ENCODE measurements around the gene DMBT1. TPM values are rescaled to one million over a fixed set of nuclear protein-coding genes. Genes with fewer than 3 reads are reported as not detected.

Gene DMBT1
- total RNA-seq, 1 experiment from 2014 or later = 4.6 TPM

GRCh38 chr10:122656308-122656705 is 95.8 kb downstream of the DMBT1 start:
- no peaks in the 10 kb centered on the region for H3K9me3 Mint-ChIP-seq (ENCODE audit: low read depth, unreplicated experiment)
- intact Hi-C loops (cut with micrococcal nuclease; ENCODE audit: unreplicated experiment) = no loop called here
- no TSS peak for BruUV-seq (replicated peaks)
- TF ChIP-seq CTCF (IDR thresholded peaks at IDR 0.05; ENCODE audit: unreplicated experiment) = no peak
- peaks cover 87% of the 10 kb centered on the region for H3K27me3 Mint-ChIP-seq (ENCODE audit: unreplicated experiment)
- H3K27ac Mint-ChIP-seq (ENCODE audit: unreplicated experiment) = no peak overlapping the region
- no peak overlapping the region for H3K4me3 Mint-ChIP-seq (ENCODE audit: low read depth, unreplicated experiment)
- CTCF ChIA-PET = no interaction called here
- H3K36me3 Mint-ChIP-seq (ENCODE audit: insufficient read depth, unreplicated experiment) = no peaks in the 10 kb centered on the region
- no peak for DNase-seq
- H3K4me1 Mint-ChIP-seq (ENCODE audit: low read depth, unreplicated experiment) = no peaks in the 10 kb centered on the region

DNA sequence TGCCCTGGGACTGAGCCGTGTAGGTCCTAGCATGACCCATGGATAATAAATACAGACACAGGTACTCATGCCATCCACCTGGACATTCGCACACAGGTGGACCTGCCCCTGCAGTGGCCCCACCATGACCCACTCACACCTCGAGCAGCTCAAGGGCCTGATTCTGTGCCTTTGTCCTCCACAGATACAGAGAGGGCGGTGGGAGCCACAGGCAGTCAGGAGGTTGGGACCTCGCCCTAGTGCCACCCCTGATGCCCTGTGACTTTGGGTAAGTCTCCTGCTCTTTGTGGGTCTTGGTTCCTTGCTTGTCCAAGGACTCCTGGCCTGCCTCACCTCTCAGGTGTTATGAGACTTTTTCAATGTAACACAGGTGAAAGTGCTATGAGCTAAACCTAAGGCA is 96.2 kb downstream of the DMBT1 start:
- Mint-ChIP-seq H3K36me3 (ENCODE audit: insufficient read depth, unreplicated experiment) (no peaks in the 10 kb centered on the region), H3K4me1 (ENCODE audit: low read depth, unreplicated experiment) (no peaks in the 10 kb centered on the region), H3K9me3 (ENCODE audit: low read depth, unreplicated experiment) (no peaks in the 10 kb centered on the region), H3K4me3 (ENCODE audit: low read depth, unreplicated experiment) (no peak overlapping the region), H3K27me3 (ENCODE audit: unreplicated experiment) (peaks cover 86% of the 10 kb centered on the region), H3K27ac (ENCODE audit: unreplicated experiment) (no peak overlapping the region)
- no TSS peak for BruUV-seq (replicated peaks)
- CTCF ChIA-PET = no interaction called here
- intact Hi-C loops (cut with micrococcal nuclease; ENCODE audit: unreplicated experiment) = no loop called here
- TF ChIP-seq CTCF (IDR thresholded peaks at IDR 0.05; ENCODE audit: unreplicated experiment) = no peak
- no peak for DNase-seq

DNA sequence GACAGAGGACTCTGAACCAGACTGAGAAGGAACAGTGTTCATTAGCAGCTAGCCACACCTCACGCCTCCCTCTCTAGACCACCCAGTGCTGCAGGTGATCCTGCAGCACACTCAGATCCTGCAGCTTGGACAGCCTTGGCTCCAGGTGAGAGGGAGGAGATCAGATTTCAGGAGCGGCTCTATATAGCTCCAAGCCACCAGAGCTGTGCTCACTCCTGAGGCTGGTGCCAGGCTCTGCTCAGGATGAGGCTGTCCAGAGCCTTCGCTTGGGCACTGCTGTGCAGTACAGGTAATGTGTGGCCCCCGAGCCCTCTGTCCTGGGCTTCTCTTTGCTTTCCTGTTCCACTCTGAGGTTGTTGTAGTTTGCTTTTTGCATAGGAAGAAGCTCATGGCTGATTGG is 96.7 kb downstream of the DMBT1 start:
- no TSS peak for BruUV-seq (replicated peaks)
- H3K9me3 Mint-ChIP-seq (ENCODE audit: low read depth, unreplicated experiment) = no peaks in the 10 kb centered on the region
- TF ChIP-seq CTCF (IDR thresholded peaks at IDR 0.05; ENCODE audit: unreplicated experiment) = no peak
- DNase-seq = no peak
- H3K4me1 Mint-ChIP-seq (ENCODE audit: low read depth, unreplicated experiment) = no peaks in the 10 kb centered on the region
- intact Hi-C loops (cut with micrococcal nuclease; ENCODE audit: unreplicated experiment) = no loop called here
- CTCF ChIA-PET = no interaction called here
- H3K36me3 Mint-ChIP-seq (ENCODE audit: insufficient read depth, unreplicated experiment) = no peaks in the 10 kb centered on the region
- H3K27me3 Mint-ChIP-seq (ENCODE audit: unreplicated experiment) = peaks cover 84% of the 10 kb centered on the region
- H3K27ac Mint-ChIP-seq (ENCODE audit: unreplicated experiment) = no peak overlapping the region
- no peak overlapping the region for H3K4me3 Mint-ChIP-seq (ENCODE audit: low read depth, unreplicated experiment)

DNA sequence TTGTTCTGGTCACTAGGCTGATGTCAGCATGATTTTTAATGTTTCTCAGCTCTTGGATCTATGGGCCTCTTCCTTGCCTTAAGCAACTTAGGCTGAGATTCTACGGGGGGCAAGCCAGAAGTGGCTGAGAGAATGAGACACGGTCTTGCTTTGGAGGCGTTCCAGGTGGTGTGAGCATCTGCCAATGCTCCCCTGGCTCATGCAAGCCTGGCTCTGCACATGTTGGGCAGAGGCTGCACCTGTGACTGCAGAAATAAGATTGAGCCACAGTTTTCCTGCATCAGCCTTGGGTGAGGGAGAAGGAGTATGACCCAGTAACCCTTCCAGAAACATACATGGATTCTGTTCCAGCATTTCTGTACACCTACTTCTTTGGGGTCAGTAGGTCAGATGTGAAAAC is 97.2 kb downstream of the DMBT1 start:
- no peak for DNase-seq
- TF ChIP-seq CTCF (IDR thresholded peaks at IDR 0.05; ENCODE audit: unreplicated experiment) = no peak

More for the DNA sequence above, 97.2 kb downstream of the DMBT1 start:
- H3K27ac Mint-ChIP-seq (ENCODE audit: unreplicated experiment) = no peak overlapping the region
- H3K27me3 Mint-ChIP-seq (ENCODE audit: unreplicated experiment) = peaks cover 84% of the 10 kb centered on the region
- no peak overlapping the region for H3K4me3 Mint-ChIP-seq (ENCODE audit: low read depth, unreplicated experiment)
- BruUV-seq (replicated peaks) = no TSS peak
- H3K4me1 Mint-ChIP-seq (ENCODE audit: low read depth, unreplicated experiment) = no peaks in the 10 kb centered on the region
- CTCF ChIA-PET = no interaction called here
- intact Hi-C loops (cut with micrococcal nuclease; ENCODE audit: unreplicated experiment) = no loop called here
- no peaks in the 10 kb centered on the region for H3K9me3 Mint-ChIP-seq (ENCODE audit: low read depth, unreplicated experiment)
- no peaks in the 10 kb centered on the region for H3K36me3 Mint-ChIP-seq (ENCODE audit: insufficient read depth, unreplicated experiment)

All from Calu3 (cell line).